HepG2 (cell line): ENCODE results near the gene VAMP8. TPM values are rescaled to one million over a fixed set of nuclear protein-coding genes. Genes with fewer than 3 reads are reported as not detected.

ENCODE experiments used
- DBP ChIP-seq: sonication (generic); formaldehyde crosslinking; IDR thresholded peaks from 2 replicates; pipeline ENCODE4 v1.4.0; 2020; ENCODE audit warnings: missing genetic modification reagents; ENCODE audit errors: not compliant biosample characterization
- E2F2 ChIP-seq: sonication (generic); formaldehyde crosslinking; IDR thresholded peaks from 2 replicates; pipeline ENCODE4 v1.4.0; 2020; ENCODE audit warnings: missing genetic modification reagents, borderline replicate concordance
- FOXA1 ChIP-seq, 2 experiments: fragments of 450-650 bp in 1 of 2; sonication (generic) in 1 of 2; formaldehyde crosslinking in 1 of 2; IDR thresholded peaks; 2 replicates each; pipeline versions ENCODE4 v1.4.0 to v1.6.1; 2016 to 2020; ENCODE audit warnings: missing genetic modification reagents in 1 of 2
- HNF1B ChIP-seq: sonication (generic); formaldehyde crosslinking; IDR thresholded peaks from 2 replicates; pipeline ENCODE4 v1.5.1; 2020; ENCODE audit warnings: mild to moderate bottlenecking, moderate library complexity, missing genetic modification reagents
- IKZF4 ChIP-seq: sonication (generic); formaldehyde crosslinking; IDR thresholded peaks from 2 replicates; pipeline ENCODE4 v1.5.1; 2020; ENCODE audit warnings: borderline replicate concordance, mild to moderate bottlenecking, low read depth, missing genetic modification reagents; ENCODE audit errors: not compliant biosample characterization
- KDM2A ChIP-seq: sonication (generic); formaldehyde crosslinking; IDR thresholded peaks from 2 replicates; pipeline ENCODE4 v1.4.0; 2020; ENCODE audit warnings: low read depth, missing genetic modification reagents, borderline replicate concordance
- KLF9 ChIP-seq: IDR thresholded peaks from 2 replicates; pipeline ENCODE4 v1.6.1; 2016; ENCODE audit warnings: low read depth
- LBX2 ChIP-seq: sonication (generic); formaldehyde crosslinking; IDR thresholded peaks from 2 replicates; pipeline ENCODE4 v1.5.0; 2020; ENCODE audit warnings: missing genetic modification reagents, mild to moderate bottlenecking, borderline replicate concordance
- MAF1 ChIP-seq: sonication (generic); formaldehyde crosslinking; IDR thresholded peaks from 2 replicates; pipeline ENCODE4 v1.5.0; 2020; ENCODE audit warnings: missing genetic modification reagents, borderline replicate concordance
- MTA3 ChIP-seq: sonication (generic); formaldehyde crosslinking; IDR thresholded peaks from 2 replicates; pipeline ENCODE4 v1.4.0; 2020; ENCODE audit warnings: missing genetic modification reagents
- MTERF4 ChIP-seq: sonication (generic); formaldehyde crosslinking; IDR thresholded peaks from 2 replicates; pipeline ENCODE4 v1.8.0; 2023; ENCODE audit warnings: mild to moderate bottlenecking, missing genetic modification reagents
- NPAS2 ChIP-seq: sonication (generic); formaldehyde crosslinking; IDR thresholded peaks from 2 replicates; pipeline ENCODE4 v1.8.0; 2022; ENCODE audit warnings: mild to moderate bottlenecking, missing genetic modification reagents, borderline replicate concordance
- PAF1 ChIP-seq: IDR thresholded peaks from 2 replicates; pipeline ENCODE4 v1.6.1; 2016; ENCODE audit warnings: missing genetic modification reagents, missing compliant biosample characterization
- PPARG ChIP-seq: conservative IDR thresholded peaks from 2 replicates; pipeline ENCODE4 v1.6.1; 2016; ENCODE audit warnings: missing biosample characterization, missing genetic modification reagents
- RORA ChIP-seq: sonication (generic); formaldehyde crosslinking; IDR thresholded peaks from 2 replicates; pipeline ENCODE4 v1.5.0; 2020; ENCODE audit warnings: mild to moderate bottlenecking, missing genetic modification reagents, moderate library complexity
- SMAD3 ChIP-seq: sonication (generic); formaldehyde crosslinking; IDR thresholded peaks from 2 replicates; pipeline ENCODE4 v1.4.0; 2020; ENCODE audit warnings: missing genetic modification reagents
- ZFAT ChIP-seq: sonication (generic); formaldehyde crosslinking; conservative IDR thresholded peaks from 2 replicates; pipeline ENCODE4 v1.8.1; 2023; ENCODE audit warnings: missing genetic modification reagents, inconsistent platforms
- ZNF251 ChIP-seq: sonication (generic); formaldehyde crosslinking; IDR thresholded peaks from 2 replicates; pipeline ENCODE4 v1.9.0; 2021; ENCODE audit warnings: mild to moderate bottlenecking, missing genetic modification reagents
- ZNF264 ChIP-seq: sonication (generic); formaldehyde crosslinking; IDR thresholded peaks from 2 replicates; pipeline ENCODE4 v1.4.0; 2020; ENCODE audit warnings: missing genetic modification reagents
- ZNF350 ChIP-seq: sonication (generic); formaldehyde crosslinking; IDR thresholded peaks from 2 replicates; pipeline ENCODE4 v1.4.0; 2020; ENCODE audit warnings: mild to moderate bottlenecking, low read depth, missing genetic modification reagents, borderline replicate concordance
- ZNF713 ChIP-seq: sonication (generic); formaldehyde crosslinking; IDR thresholded peaks from 2 replicates; pipeline ENCODE4 v1.4.0; 2020; ENCODE audit warnings: mild to moderate bottlenecking, missing genetic modification reagents
- ZNF761 ChIP-seq: sonication (generic); formaldehyde crosslinking; conservative IDR thresholded peaks from 2 replicates; pipeline ENCODE4 v1.4.0; 2020; ENCODE audit warnings: mild to moderate bottlenecking, missing genetic modification reagents
- ZNF775 ChIP-seq: sonication (generic); formaldehyde crosslinking; IDR thresholded peaks from 2 replicates; pipeline ENCODE4 v1.4.0; 2020; ENCODE audit warnings: missing genetic modification reagents, mild to moderate bottlenecking, moderate library complexity, borderline replicate concordance
- polyA plus RNA-seq, 8 experiments: library from polyadenylated mRNA; depleted of rRNA in 3 of 8; stranded (reverse) in 7 of 8; unstranded in 1 of 8; fragments of >200 nt; fragmentation: Illumina TruSeq in 4 of 8; extraction: Trizol in 4 of 8; gene quantifications; 2 replicates each; pipeline versions ENCODE4 v1.2.1 to v1.2.3, GENCODE V29; 2011 to 2016; ENCODE audit warnings: low read depth in 4 of 8, missing spikeins in 1 of 8, mixed read lengths in 1 of 8; ENCODE audit not compliant: insufficient read depth in 1 of 8
- total RNA-seq, 5 experiments: library from RNA; depleted of rRNA; stranded (reverse); fragments of >200 nt; fragmentation: Illumina TruSeq; extraction: Trizol; gene quantifications; 2 replicates each; pipeline ENCODE4 v1.2.3, GENCODE V29; 2016; ENCODE audit warnings: low read depth in 1 of 5

The VAMP8 gene
- total and polyA plus RNA-seq, 2 of the 13 experiments (the other 11 are each of a cell fraction or from before 2014, with no cell fraction given): 83.3 to 157 TPM

GRCh38 chr2:85595301-85596025 lies 18.1 kb downstream of the VAMP8 start, which contains the start of gene RNF181 (continued):
- peak; percentile 47; the same call in 1 of the 2 replicates for TF ChIP-seq RORA (CRISPR knock-in tag)
- no peak for TF ChIP-seq ZNF713 (CRISPR knock-in tag)
- no peak; the same call in 1 of the 2 replicates for TF ChIP-seq KLF9 (CRISPR knock-in tag)
- TF ChIP-seq ZNF775 (CRISPR knock-in tag): no peak
- no peak for TF ChIP-seq FOXA1 (IDR thresholded peaks at IDR 0.05)
- peak; percentile 53 for TF ChIP-seq FOXA1 (CRISPR knock-in tag; IDR thresholded peaks at IDR 0.05)
- TF ChIP-seq DBP (CRISPR knock-in tag): peak; percentile 40
- 0 out of 2 replicates have a peak, but pooled peaks have one; percentile 9 for TF ChIP-seq MTERF4 (CRISPR knock-in tag)
- TF ChIP-seq HNF1B (CRISPR knock-in tag): peak; percentile 56
- TF ChIP-seq MAF1 (CRISPR knock-in tag): no peak
- 0 out of 2 replicates have a peak, but pooled peaks have one; percentile 22 for TF ChIP-seq PPARG
- no peak for TF ChIP-seq ZFAT (CRISPR knock-in tag)
- TF ChIP-seq SMAD3 (CRISPR knock-in tag): peak; percentile 57; the same call in 1 of the 2 replicates
- no peak for TF ChIP-seq LBX2 (CRISPR knock-in tag)
- no peak for TF ChIP-seq PAF1 (CRISPR knock-in tag)
- TF ChIP-seq IKZF4 (CRISPR knock-in tag): no peak
- TF ChIP-seq ZNF350: peak; percentile 90; the same call in 1 of the 2 replicates
- TF ChIP-seq E2F2 (CRISPR knock-in tag): peak; percentile 59; the same call in 1 of the 2 replicates
- TF ChIP-seq ZNF761: no peak
- TF ChIP-seq ZNF264 (CRISPR knock-in tag): peak; percentile 50; the same call in 1 of the 2 replicates
- TF ChIP-seq MTA3: no peak
- TF ChIP-seq ZNF251 (CRISPR knock-in tag): no peak
- peak; percentile 99 for TF ChIP-seq KDM2A (CRISPR knock-in tag)
- TF ChIP-seq NPAS2: no peak
